SH-SY5Y (cell line): ENCODE data around the gene NAA40.

ENCODE experiments used
- GATA2 ChIP-seq: IDR thresholded peaks from 2 replicates; pipeline ENCODE4 v1.6.1; 2011; ENCODE audit warnings: mild to moderate bottlenecking, low read depth, low read length
- GATA3 ChIP-seq: IDR thresholded peaks from 2 replicates; pipeline ENCODE4 v1.6.1; 2011; ENCODE audit warnings: low read depth, mild to moderate bottlenecking, low read length, moderate library complexity

GRCh38 chr11:63892228-63892627 is 46.6 kb upstream of the NAA40 start:
- TF ChIP-seq GATA2 (no peak), GATA3 (no peak)
